Breast epithelium (tissue), 3 donors: ENCODE measurements around the gene KDM4B.

Experiments
- POLR2A ChIP-seq: fragments of 450-650 bp; IDR thresholded peaks from one replicate; pipeline ENCODE4 v1.6.1; 2016; ENCODE audit warnings: antibody characterized with exemption, mild to moderate bottlenecking, moderate library complexity
- POLR2AphosphoS5 ChIP-seq, 3 donors: sonication (generic); formaldehyde crosslinking; IDR thresholded peaks; one replicate each; pipeline ENCODE4 v1.6.1; 2017; ENCODE audit warnings: antibody characterized with exemption in 3 of 3
- TF ChIP-seq, protein P1 (sequence below), 3 donors: fragments of 450-650 bp; IDR thresholded peaks; one replicate each; pipeline ENCODE4 v1.5.1; 2016 to 2017; ENCODE audit warnings: antibody characterized with exemption in 3 of 3, mild to moderate bottlenecking in 3 of 3, moderate library complexity in 3 of 3

DNA sequence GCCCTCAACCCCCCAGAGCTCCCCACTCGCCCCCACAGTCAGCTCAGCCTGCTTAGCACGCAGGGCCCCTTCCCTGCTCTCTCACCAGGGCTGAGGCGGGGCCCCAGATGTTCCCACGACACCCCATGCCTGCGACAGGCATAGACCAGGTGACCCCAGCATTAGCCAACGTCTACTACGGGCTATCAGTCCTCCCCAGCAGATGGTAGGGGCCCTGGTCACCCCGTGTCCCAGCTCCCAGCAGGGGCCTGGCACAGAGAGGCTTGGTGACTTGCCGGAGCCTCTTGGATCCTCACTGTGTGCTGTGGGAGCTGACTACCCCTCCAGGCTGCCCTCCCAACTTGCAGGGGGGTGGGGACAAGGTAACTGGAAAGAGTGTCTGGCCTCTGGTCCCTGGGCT is 80.6 kb downstream of the KDM4B start:
- no peak for TF ChIP-seq POLR2A
- TF ChIP-seq POLR2AphosphoS5 (IDR thresholded peaks at IDR 0.05) = no peak
- TF ChIP-seq, protein P1, sequence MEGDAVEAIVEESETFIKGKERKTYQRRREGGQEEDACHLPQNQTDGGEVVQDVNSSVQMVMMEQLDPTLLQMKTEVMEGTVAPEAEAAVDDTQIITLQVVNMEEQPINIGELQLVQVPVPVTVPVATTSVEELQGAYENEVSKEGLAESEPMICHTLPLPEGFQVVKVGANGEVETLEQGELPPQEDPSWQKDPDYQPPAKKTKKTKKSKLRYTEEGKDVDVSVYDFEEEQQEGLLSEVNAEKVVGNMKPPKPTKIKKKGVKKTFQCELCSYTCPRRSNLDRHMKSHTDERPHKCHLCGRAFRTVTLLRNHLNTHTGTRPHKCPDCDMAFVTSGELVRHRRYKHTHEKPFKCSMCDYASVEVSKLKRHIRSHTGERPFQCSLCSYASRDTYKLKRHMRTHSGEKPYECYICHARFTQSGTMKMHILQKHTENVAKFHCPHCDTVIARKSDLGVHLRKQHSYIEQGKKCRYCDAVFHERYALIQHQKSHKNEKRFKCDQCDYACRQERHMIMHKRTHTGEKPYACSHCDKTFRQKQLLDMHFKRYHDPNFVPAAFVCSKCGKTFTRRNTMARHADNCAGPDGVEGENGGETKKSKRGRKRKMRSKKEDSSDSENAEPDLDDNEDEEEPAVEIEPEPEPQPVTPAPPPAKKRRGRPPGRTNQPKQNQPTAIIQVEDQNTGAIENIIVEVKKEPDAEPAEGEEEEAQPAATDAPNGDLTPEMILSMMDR (IDR thresholded peaks at IDR 0.05) = no peak
